ENCODE results near the gene SQSTM1.

Gene SQSTM1

DNA sequence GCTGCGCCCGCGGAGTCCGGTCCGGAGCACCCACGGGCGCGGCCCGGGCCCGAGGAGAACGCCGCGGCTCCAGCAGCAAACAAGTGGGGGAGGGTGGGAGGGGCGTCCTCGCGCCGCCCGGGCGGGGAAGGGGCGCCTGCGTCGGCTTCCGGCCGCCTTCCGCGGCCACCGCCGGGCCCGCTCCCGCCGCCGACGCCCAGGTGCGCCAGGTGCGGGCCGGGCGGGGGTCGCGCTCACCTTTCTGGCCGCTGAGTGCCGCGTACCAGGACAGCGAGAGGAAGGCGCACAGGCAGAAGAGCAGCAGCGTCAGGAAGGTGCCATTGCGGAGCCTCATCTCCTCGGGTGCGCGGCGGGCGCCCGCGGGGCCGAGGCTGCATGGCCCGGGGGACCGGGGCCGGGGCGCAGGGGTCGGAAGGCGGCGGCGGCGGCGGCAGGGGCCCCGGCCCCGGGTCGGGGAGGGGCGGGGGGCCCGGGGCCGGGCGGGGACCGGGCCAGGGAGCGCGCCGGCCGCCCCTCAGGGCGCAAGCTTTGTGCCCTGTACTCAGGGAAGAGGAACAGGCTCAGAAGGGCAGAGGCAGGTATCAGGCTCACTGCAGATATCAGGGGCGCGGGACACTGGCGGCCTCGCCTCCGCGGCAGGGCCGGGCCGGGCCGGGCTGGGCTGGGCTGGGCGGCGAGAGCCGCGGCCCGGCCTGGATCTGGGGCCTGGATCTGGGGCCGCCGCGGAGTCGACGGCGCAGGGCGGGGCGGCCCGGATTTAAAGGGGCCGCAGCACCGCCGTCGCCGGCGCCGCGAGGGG is 14.3 kb upstream of the SQSTM1 start, which contains the start of gene MGAT4B:
TSS of gene MGAT4B (minus strand) at position 617 of the 799 bp plus-strand sequence. CDS start at position 334, 283 bp downstream.
- DNase-seq = peak; percentile 71

DNA sequence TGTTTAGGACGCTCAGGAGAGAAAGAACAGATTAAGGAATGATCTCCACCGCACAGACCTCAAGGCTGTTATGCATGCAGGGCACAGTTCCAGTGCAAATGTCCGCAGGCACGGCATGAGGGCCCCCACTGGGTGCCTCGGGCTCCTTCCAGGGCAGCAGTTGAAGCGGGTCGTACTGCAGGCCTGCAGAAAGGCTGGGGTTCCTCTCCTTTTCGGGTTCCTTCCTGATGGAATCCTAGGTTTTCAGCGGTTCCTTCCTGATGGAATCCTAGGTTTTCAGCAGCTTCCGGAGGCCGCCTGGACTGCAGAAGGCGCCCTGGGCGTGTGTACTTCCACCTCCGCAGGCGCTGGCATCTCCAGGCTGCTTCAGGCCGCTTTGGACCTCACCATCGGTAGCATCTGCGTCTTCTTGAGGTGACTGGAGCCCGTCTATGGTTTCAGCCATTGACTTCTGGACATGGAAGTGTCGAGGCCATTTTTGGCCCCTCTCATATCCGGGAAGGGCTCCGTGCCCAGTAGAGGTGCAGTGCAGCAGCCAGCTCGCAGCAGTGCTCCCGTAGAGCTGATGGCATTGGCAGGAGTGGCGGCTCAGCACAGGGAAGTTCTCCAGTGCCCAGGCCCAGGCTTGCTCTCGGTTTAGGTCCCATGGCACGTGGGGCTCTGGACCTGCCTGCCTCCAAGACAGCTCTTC is 8.4 kb upstream of the SQSTM1 start:
- no peak for DNase-seq

DNA sequence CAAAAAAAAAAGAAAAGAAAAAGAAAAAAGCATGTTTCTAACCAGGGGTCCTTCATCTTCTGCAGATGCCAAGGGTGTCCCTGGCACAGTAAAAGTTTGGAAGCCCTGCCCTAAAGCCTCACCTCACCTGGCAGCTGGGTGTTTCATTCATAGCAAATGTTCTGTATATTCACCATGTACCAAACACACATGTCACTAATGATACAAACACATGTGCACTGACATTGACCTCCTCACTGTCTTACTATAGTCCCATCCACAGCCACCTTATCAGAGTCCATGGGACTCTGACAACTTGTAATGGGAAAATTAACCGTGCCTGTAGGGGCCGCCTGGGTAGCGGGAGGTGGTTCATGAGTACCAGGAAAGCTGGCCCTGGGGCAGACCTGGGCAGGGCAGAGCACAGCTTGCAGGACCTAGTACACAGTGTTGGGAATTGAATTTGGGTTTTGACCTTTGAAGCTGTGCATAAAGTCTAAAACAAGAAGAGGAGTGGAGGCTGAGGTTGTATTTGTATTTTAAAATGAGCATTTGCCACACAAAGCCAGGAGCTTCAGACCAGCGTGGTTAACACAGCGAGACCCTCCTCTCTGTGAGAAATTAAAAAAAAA is 7.6 kb upstream of the SQSTM1 start:
- DNase-seq = no peak

DNA sequence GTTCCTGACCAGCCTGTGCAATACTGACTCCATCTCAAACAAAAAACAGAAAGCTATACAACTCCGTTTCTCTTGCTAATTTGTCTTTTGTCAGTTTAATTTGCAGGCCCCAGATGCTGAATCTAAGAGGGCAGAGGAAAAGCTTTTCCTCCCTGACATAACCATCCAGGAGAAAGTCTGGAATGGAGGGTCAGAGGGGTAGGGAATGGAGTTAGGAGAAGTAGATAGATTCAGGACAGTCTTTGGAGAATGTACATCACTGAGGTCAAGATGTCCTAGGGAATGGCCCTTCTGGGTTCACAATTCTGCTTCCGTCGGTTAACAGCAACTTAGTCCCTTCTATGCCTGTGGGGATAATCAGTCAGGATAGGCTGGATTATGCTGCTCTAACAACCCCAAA is 6.6 kb upstream of the SQSTM1 start:
- no peak for DNase-seq

DNA sequence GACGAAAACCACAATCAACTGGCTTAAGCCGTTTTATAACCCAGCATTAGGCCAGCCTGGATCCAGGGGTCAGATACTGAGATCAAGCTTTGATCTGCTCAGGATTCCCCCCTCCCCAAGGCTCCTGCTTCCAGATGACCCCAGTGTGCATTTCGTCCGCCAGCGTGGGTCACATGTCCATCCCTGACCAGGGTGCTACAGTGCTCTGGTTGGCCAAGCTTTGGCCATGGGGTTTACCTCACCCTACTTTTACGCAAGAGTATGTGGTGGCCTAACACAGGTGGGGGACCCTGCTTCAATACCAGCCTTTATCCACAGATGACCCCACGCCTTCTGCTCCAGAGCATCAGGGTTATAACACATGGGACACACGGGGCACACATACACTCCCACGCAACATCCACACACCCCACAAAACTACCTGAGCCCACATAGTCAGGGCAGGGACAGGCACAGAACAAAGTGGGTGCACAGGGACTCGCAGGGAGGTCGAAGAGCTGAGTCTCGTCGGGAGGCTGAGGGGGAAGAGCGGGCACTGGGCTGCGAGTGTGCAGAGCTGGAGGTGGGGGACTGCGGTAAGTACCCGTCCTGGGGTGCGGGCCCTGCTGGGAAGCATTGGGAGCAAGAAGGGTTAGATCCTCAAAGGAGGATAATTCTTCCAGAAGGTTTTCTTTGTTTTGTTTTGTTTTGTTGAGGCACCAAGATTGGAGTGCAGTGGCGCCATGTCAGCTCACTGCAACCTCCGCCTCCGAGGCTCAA is 5.0 kb upstream of the SQSTM1 start:
- DNase-seq = no peak

DNA sequence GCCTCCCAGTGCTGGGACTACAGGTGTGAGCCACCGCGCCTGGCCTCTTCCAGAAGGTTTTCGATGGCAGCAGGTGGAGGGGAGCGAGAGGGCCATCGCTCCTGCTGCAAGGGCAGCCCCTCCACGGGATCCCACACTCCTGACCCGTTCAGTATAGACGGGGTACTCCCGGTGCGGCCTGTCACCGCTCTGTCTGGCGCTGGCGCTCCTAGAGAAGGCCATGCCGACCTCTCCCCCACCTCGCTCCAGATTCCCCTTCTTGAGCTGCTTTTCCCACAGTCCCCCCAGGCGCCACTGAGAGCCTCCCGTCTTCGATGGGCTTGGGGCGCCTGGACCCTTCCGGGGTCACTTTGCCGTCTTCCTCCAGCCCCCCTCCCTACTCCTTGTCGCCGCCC is 4.3 kb upstream of the SQSTM1 start:
- no peak for DNase-seq

DNA sequence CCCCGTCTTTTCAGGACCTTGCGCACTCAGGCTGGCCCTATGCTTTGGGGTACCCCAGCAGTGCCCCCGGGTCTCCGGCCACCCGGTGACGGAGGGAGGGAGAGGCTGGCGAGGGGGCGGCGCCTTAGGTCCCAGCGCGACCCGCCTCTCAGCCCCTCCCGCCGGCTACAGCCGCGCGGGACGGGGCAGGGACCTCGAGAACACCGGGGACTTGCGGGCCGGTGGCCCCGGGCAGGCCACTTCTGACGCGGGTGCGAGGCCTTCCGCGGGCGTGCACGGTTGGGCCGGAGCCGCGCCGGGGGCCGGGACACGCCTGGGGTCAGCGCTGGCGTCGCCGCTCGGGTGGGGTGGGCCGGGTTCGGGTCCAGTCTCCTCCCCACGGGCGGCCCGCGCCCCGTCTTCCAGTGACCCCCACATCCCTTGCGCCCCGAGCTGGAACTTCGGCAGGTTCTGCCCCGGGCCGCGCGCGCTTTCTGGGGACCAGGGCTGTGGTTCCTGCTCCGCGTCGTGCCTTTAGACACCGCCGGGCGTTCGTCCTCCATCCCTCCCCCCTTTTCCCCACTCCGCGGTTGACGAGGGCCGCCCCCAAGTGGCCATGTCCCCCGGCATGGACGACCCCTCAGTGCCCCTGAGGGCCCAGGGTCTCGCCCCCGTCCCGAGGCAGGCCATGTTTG is 3.8 kb upstream of the SQSTM1 start:
- DNase-seq = no peak

DNA sequence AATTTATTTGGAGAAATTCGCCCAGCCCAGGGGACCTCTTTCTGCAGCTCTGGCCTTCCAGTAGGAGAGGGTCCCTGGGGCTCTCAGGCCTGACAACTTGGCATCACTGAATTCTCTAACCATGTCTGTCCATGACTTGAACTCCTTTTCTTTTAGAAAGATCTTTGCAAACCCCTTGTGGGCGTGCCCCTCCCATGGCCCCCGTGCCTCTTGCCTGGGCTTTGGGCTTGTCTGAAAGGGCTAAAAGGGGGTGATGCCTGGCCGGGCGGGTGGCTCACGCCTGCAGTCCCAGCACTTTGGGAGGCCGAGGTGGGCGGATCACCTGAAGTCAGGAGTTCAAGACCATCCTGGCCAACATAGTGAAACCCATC is 3.2 kb upstream of the SQSTM1 start:
- DNase-seq = no peak

DNA sequence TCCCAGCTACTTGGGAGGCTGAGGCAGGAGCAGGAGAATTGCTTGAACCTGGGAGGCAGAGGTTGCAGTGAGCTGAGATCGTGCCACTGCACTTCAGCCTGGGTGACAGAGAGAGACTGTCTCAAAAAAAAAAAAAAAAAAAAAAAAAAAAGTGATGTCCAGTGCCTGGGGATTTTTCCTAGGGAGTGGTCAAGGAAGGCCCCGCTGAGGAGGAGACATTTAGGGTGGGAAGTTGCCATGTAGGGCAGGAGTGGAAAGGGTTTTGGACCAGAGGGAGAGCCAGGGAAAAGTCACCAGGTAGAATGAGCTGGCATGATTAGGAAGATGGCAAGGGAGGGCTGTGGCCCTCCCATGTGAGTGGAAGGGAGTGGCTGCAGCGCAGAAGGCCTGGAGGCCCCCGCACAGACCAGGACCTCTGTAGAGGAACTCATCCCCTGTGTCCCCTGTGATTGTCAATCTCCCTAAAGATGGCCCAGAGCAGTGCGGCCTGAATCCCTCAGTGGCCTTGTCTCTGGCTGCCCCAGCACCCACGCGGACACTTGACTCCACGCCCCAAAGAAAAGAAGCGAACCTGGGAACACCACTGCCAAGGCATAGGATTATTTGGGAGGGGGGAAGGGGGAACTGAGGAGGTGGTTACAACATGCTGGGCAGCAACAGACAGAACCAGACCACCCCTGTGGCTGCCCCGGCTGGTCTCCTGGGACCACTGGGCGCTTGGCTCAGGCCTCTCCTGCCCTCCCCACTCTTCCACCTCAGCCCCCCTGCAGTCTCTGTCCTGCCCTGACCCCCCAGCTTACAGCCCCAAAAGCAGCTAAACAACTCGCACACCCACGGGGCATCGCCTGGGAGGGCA is 2.6 kb upstream of the SQSTM1 start:
- DNase-seq = no peak

DNA sequence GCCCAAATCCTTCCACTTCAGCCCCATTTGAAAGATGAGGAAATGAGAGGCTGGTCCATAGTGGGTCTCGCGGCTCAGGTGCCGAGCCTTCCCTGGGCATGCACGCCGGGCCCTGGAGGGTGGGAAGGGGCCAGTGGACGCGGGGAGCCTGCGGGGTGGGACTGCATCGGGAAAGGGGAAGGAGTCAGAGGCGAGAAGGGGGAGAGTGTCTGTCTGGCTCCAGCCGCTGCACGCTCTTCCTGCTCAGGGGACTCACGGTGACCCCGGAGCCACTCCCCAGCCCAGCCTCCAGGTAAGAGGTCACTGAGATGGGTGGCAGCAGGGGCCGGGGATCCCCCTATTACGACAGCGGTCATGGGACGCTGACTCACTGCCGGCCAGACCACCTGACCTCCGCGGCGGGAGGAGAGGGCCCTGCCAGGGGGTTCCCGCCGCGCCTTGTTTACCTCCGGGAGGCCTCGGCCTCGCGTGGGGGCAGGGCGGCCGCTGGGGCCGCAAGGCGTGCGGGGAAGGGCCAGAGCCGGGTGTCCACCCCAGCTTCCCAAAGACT is 1.9 kb upstream of the SQSTM1 start:
- peak; percentile 89 for DNase-seq

DNA sequence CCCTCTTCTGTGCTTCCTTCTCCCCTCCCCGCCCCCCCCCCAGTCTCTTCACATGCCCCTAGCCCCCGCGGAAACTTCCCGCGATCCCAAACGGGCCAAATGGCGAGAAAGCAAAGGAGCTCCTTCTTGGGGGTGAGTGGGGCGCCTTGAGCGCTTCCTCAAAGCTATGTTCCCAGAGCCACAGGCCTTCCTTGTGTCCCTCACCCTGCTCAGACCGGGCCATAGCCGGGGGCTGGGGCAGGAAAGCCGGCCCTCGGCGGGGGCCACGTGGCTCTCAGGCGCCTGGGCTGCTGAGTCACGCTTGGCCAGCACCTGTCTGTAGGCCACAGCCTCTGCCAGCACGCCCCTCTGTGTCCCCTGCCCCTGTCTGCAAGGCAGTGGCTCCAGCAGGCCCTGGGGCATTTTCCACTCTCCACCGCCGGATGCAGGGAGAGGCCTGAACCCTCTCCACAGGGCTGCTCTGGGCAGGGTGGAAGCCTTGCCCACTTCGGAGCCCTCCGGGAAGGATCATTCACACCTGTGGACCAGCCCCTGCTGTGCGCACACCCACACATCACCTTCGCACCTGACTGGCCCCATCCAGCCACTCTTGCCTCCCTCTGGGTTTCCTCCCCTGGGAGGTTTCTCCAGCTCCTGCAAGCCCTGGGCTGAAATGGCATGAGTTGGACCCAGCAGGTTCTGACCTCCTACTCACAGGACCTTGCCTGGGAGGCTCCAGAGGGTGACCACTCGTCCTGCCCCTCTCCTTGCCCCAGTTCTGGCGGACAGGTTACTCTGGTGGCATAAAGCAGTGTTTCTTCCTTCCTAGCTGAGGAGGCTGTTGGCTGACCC is 1.2 kb upstream of the SQSTM1 start:
- DNase-seq = peak; percentile 65

DNA sequence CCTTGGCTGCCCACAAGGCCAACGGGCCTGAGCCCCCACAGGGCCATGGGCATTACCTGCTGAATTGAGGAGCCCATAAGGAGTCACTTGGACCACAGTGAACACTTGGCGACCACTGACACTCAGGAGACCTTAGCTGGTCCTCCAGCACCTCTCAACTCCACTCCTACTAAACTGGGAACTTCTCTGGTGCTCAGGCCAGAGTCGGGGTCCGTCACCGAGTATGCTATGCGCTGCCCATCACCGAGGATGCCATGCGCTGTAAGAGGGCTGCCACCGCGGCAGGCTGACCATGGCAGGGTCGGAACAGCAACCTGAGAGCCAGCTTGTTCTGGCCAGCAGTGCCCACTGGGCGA is 600 bp upstream of the SQSTM1 start:
- no peak for DNase-seq

DNA sequence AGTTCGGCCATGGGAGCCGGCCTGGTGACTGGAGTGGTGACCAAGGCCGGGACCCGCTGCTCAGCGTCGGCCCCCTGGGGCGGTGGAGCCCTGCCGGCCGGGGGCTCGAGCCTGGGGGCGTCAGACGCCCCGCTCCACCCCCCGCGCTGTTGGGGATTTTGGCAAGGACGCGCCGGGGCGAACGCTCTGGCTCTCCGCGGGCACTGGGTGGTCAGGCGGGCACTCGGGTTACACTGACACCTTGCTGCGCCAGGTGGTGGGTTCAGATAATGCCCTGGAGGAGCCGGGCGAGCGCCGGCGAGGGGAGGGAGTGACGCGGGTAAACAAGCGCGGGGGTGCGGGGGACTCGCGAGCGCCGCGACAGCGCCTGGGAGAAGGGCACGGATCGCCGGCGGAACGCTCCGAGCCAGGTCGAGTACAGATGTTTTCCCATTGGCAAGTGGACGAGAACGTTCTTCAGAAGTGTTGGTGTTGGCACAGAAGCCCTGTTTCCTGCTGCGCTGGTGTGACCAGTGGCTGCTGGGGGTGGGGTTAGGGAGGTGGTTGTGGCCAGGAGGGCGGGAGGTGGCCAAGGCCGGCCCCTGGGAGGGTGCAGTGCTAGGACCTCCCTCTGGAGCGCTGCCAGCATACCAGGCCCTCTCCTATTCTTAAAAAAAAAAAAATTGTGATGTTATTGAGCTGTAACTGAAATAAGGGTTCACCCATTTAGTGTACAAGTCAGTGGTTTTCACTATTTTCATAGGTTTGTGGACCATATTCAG is 773 bp downstream of the SQSTM1 start:
- peak; percentile 89 for DNase-seq

DNA sequence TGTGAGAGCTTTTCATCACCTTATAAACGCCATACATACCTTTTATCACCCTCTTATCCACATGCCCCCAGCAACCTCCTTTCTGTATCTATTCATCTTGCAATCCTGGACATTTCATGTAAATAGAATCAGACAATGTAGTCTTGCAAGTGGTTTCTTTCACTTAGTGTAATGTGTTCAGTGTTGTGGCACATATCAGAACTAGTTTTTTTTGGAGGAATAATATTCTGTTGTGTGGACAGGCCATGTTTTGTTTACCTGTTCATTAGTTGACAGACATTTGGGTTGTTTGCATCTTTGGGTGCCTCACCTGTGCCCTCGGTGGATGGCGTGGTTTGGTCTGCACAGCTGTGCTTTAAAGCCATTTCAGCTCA is 1.3 kb downstream of the SQSTM1 start:
- no peak for DNase-seq

DNA sequence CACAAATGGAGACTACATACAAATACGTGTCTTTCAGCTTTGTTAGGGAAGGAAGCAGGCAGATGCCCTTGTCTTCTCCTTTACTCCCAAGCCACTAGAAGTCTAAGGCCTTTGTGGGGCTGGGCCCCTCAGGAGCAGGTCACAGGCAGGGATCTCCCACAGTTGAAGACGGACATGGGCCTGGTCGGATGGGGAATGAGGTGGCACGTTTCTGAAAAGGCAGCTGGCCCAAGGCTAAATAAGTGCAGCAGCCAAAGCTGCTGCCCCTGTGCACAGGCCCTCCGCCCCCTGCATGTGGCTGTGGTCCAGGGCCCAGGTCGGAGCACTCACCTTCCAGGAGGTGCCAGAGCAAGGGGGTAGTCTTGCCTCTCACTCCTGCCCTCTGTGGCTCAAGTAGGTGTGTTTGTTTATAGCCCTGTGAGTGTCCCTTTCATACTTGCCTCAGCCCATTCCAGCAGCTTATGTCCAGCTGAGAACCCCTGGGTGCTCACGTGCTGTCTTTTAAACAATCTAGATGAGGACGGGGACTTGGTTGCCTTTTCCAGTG is 1.8 kb downstream of the SQSTM1 start:
- no peak for DNase-seq

DNA sequence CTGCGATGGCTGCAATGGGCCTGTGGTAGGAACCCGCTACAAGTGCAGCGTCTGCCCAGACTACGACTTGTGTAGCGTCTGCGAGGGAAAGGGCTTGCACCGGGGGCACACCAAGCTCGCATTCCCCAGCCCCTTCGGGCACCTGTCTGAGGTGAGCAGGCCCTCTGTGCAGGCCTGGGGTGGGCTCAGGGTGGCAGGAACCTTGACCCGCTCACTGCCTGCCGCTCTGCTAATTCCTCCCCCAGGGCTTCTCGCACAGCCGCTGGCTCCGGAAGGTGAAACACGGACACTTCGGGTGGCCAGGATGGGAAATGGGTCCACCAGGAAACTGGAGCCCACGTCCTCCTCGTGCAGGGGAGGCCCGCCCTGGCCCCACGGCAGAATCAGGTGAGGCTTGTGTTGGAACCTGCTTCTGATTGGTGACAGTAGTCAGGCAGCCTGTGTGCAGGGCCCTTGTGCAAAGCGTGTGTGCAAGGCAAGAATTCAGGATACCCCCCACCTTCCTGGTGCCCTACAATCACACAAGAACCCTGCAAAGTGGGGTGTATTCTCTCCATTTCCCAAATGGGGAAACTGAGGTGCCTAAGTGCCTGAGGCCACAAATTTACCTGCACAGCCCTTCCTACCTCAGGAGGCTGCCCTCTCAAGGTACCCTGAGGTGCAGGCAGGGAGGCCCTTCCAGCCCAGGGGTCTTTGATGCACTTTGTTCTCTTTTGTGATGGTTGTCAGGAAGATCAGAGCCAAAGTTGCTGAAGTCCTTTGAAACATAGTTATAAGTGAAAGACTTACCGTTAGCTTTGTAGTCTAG is 3.4 kb downstream of the SQSTM1 start:
- DNase-seq = no peak

DNA sequence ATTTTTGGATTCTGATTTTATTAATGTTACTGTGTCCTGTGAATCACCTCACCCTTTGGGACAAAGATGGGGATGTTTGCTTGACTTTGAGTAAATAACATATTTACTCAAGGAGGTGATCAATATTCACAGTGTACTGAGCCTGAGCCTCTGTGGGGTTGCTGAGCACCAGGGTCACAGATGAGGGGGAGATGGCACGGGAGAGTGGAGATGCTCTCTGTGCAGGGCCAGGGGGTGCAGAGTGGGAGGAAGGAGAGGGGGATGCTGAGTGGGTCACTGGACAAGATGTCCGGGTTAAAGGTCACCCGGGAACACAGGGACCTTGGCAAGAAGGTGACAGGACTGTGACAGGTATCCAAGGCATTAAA is 4.0 kb downstream of the SQSTM1 start:
- DNase-seq = no peak

DNA sequence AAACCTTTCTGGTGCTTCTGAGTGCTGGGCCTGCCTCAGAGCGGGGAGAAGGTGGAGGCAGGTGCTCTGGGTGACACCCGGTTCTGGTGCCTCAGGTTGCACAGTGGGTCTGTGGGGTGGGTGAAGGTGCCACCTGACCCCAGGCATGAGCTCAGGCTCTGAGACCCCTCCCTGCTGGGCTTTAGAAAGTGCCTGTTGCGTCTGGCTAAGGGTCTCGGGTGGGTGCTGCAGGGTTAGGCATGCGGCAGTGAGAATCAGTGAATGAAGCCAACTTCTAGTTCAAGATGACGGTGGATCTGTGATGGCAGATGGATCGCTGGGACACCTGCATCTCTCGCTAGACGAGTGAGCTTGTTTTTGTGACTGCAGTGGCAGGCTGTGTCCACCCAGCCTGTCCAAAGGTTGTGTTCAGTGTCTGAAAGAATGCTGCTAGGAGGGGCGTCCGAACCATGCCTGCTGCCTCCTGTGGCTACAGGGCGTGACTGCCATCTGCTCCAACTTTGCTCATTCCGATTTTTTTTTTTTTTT is 5.0 kb downstream of the SQSTM1 start:
- DNase-seq = no peak
